GM18867 (cell line): Measurements from ENCODE around the gene HTR7.

ENCODE experiments used
- ATAC-seq: cut with Tn5 transposase; IDR thresholded peaks from one replicate; pipeline ENCODE4 v1.9.1; 2021; ENCODE audit warnings: mild to moderate bottlenecking, moderate library complexity; ENCODE audit not compliant: unreplicated experiment

The HTR7 gene

DNA sequence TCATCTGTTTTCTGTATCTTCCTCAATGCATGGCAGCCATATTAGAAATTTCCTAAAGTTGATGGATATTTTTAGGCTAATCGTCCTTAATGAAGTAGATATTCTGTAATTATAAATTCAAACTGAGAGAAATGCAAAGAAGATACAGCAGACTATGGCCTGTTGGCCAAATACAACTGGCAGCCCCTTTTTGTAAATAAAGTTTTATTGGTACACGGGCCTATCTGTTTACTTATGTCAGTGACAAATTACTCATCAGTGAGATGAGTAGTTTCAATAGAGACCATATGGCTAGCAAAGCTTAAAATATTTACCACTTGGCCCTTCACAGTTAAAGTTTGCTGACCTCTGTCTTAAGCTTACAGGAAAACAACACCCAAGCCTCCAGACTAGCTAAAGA, 112.3 kb downstream of the HTR7 start:
- ATAC-seq = no peak

GRCh38 chr10:90743291-90743690, 114.5 kb downstream of the HTR7 start:
- ATAC-seq = no peak

DNA sequence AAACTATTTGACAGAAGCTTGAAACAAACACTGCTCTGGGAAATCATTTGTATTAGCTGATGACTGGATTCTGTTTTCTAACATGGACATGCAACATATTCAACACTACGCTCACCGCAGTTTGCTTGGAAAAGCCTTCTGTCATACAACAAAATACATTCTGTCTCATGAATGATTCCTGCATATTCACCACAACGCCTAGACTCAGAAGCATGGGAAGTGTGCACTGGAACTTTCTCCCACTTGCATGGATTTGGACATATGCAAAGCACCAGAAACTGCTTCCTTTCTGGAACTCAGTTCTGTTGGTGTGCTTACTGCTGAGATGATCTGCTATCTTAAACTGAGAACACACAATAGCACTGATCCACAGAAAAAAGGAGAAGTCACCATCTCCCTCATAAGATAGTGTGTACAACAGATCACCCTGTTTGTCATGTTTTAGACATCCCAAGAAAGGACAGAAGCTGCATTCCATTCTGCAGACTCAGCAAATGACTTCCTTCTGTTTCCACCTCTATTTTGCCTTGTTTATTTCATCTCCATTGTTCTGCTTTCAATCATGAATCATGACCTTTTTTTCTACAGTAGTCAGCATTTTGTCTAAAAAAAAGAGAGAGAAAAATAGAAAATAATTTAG, 115.8 kb downstream of the HTR7 start:
- ATAC-seq = no peak

DNA sequence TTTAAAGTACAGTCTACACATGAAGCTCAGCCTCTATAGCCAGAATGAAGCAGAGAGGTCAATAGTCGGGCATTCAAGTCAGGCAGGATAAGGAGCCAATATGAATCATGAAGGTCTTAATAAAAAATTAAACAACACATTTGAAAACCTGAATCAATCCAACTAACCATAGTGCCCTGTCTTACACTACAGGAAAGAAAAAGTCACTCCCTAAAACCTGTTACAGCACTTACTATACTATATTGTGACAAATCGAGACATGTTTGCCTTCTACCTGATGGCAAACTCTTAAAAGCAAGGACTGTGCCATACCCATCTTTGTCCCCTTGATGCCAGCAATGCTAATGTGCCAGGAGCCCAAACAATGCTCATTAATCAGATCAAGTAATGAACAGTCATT, 117.6 kb downstream of the HTR7 start:
- no peak for ATAC-seq

- no peak for ATAC-seq
Measured at GRCh38 chr10:90738885-90739284, 119.0 kb downstream of the HTR7 start.

- no peak for ATAC-seq
Measured at GRCh38 chr10:90734415-90734814, 123.4 kb downstream of the HTR7 start.

DNA sequence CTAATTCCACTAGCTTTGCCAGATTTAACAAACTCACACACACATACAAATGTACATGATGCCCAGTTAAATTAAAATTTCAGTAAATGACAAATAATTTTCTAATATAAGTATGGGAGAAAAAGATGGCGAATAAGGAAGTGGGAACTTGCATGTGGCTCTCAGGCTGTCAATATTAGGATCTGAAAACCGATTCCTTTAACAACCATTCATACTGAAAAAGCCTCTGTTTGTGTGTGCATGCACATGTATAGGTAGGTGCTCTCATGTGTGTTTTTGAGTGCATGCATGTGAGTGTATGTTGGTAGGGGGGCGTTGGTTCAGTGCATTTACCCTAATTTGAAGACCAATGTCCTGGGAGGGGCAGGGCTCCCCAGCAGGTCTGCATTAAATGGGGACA, 125.3 kb downstream of the HTR7 start:
- no peak for ATAC-seq

GRCh38 chr10:90723416-90724068, 134.3 kb downstream of the HTR7 start:
- ATAC-seq = no peak

DNA sequence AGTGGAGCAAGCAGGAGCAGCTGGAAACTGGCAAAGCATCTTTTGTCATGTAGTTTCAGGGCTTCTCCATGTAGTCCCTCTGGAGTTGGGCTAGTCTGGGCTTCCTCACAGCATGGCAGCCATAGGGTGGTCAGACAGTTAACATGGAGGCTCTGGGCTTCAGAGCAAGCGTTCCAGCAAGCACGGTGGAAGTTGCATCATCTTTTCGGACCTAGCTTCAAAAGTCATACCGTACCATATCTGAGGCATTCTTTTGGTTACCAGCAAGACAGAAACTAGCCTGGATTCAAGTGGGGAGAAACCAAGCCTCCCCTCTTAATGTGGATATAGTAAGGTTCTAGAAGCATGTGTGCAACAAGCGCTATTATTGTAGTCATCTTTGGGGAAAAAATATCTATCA, 135.0 kb downstream of the HTR7 start:
- no peak for ATAC-seq

DNA sequence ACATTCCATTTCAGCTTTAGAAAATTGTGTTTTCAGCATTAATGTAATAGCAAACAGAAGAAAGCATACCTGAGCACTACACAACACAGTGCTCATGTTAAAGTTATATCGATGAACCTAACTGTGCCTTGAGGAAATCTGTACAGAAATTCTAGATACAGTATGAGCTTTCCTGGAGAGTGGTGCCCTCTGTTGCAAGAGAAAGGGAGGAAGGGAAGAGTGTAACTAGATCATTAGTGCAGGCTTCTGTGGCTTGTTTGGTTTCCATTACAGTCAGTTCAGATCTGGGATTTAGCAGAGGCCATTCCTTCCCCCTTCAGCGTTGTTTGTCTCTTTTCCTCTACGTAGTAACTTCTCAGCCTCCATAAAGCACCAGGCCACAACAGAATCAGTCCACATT, 139.7 kb downstream of the HTR7 start:
- no peak for ATAC-seq

- ATAC-seq = no peak
Measured at GRCh38 chr10:90712529-90712928, 145.3 kb downstream of the HTR7 start.

- ATAC-seq = no peak
Measured at GRCh38 chr10:90709727-90710126, 148.1 kb downstream of the HTR7 start.

DNA sequence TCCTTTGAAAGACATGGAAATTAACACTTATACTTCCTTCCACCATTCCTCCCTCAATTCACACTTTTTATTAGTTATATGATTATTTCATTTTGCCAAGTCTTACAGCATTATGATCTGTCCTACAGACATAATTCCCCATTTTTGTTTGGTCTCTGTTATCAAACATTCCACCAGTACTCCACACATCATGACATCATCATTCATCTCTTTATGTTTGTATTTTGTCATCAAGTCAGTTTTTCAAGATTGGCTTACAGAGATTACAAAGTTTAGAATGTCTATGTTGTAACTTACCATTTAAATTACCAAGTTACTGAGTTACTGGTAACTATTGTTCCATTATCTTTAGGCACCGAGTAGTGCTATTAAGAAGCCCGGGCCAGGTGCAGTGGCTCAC, 150.2 kb downstream of the HTR7 start:
- ATAC-seq = no peak

GRCh38 chr10:90701428-90701827, 156.4 kb downstream of the HTR7 start:
- ATAC-seq = no peak

GRCh38 chr10:90695915-90696676, 161.7 kb downstream of the HTR7 start:
- ATAC-seq = no peak
